HCT116 (cell line): ENCODE measurements around the gene TMEM204. TPM values are rescaled to one million over a fixed set of nuclear protein-coding genes. Genes with fewer than 3 reads are reported as not detected.

Experiments
- ATAC-seq: fragments of 200-7000 bp; cut with Tn5 transposase; 2 replicates; pipeline ENCODE4 v1.9.1; 2020; ENCODE audit warnings: mild to moderate bottlenecking, moderate library complexity
- BruUV-seq: library from RNA; stranded (reverse); fragments of 400-500 nt; replicated peaks from 2 replicates; lab custom pipeline; 2021; lab: Mats Ljungman, UMichigan
- CTCF ChIA-PET: fragments of 300-600 bp; sonication (Branson Sonifier 250); formaldehyde crosslinking; loops from one replicate; lab custom pipeline; 2021; ENCODE audit warnings: antibody characterized with exemption; lab: Charles Lee
- POLR2A ChIA-PET: fragments of 300-600, 350-600 bp; sonication (Branson Sonifier 250); formaldehyde crosslinking; loops from one replicate; lab custom pipeline; 2021; ENCODE audit warnings: antibody characterized with exemption; lab: Charles Lee
- RAD21 ChIA-PET, 2 experiments: fragments of 300-600 bp; sonication (Branson Sonifier 250); formaldehyde crosslinking; loops; one replicate each; lab custom pipeline; 2023; ENCODE audit warnings: low total read pairs in 2 of 2; ENCODE audit not compliant: uncharacterized antibody in 2 of 2, unreplicated experiment in 2 of 2, low non-redundant PET in 1 of 2; lab: Charles Lee
- DNase-seq: peaks from one replicate; pipeline ENCODE4 v3.0.0-alpha.2; 2010; ENCODE audit warnings: low read depth, low spot score
- H2AFZ ChIP-seq: fragments of 200-600 bp; shearing (Covaris generic), sonication (generic); 2 replicates; pipeline ENCODE4 v1.6.1; 2017; ENCODE audit warnings: low read depth, mixed run types, mixed read lengths, antibody characterized with exemption, low read length; ENCODE audit not compliant: poor library complexity, severe bottlenecking
- H3K27ac ChIP-seq: 2 replicates; pipeline ENCODE4 v1.5.1; 2012; ENCODE audit warnings: low read depth, low read length
- H3K27me3 ChIP-seq: fragments of 200-600 bp; sonication (generic); 2 replicates; pipeline ENCODE4 v1.6.1; 2016; ENCODE audit warnings: mixed run types, low read length, mixed read lengths; ENCODE audit not compliant: insufficient read depth
- H3K36me3 ChIP-seq, 2 experiments: fragments of 200-500 bp in 1 of 2; fragments of 200-600 bp in 1 of 2; sonication (Bioruptor generic) in 1 of 2; sonication (generic) in 1 of 2; 2 replicates each; pipeline versions ENCODE4 v1.5.1 to v1.6.1; 2014 to 2016; ENCODE audit warnings: low read length in 2 of 2, inconsistent platforms in 1 of 2, mixed read lengths in 1 of 2, mixed run types in 1 of 2; ENCODE audit not compliant: insufficient read depth in 2 of 2, control insufficient read depth in 1 of 2
- H3K4me1 ChIP-seq, 2 experiments: fragments of 200-600 bp in 1 of 2; sonication (generic) in 1 of 2; 2 replicates each; pipeline versions ENCODE4 v1.5.1 to v1.6.1; 2012 to 2017; ENCODE audit warnings: low read length in 2 of 2, inconsistent platforms in 1 of 2, mild to moderate bottlenecking in 1 of 2, mixed read lengths in 1 of 2, mixed run types in 1 of 2, moderate library complexity in 1 of 2; ENCODE audit not compliant: insufficient read depth in 2 of 2, control insufficient read depth in 1 of 2
- H3K4me2 ChIP-seq: fragments of 200-600 bp; sonication (generic); 2 replicates; pipeline ENCODE4 v1.6.1; 2017; ENCODE audit warnings: mixed run types, low read length, mixed read lengths
- H3K4me3 ChIP-seq, 2 experiments: fragments of 200-600 bp in 1 of 2; sonication (generic) in 1 of 2; replicated peaks in 1 of 2; 2 replicates each; pipeline ENCODE4 v1.5.1; 2011 to 2016; ENCODE audit warnings: low read length in 2 of 2, control low read depth in 1 of 2, low read depth in 1 of 2, mild to moderate bottlenecking in 1 of 2, mixed read lengths in 1 of 2, mixed run types in 1 of 2
- H3K79me2 ChIP-seq: fragments of 200-600 bp; sonication (generic); 2 replicates; pipeline ENCODE4 v1.6.1; 2017; ENCODE audit warnings: mild to moderate bottlenecking, mixed run types, low read length, moderate library complexity, mixed read lengths; ENCODE audit not compliant: insufficient read depth
- H3K9ac ChIP-seq: fragments of 200-600 bp; sonication (generic); 2 replicates; pipeline ENCODE4 v1.6.1; 2016; ENCODE audit warnings: low read length, mixed read lengths
- H3K9me2 ChIP-seq: fragments of 200-600 bp; sonication (generic), shearing (Covaris generic); 2 replicates; pipeline ENCODE4 v1.6.1; 2017; ENCODE audit warnings: mixed run types, mild to moderate bottlenecking, moderate library complexity; ENCODE audit not compliant: insufficient read depth
- H3K9me3 ChIP-seq, 2 experiments: fragments of 200-500 bp in 1 of 2; fragments of 200-600 bp in 1 of 2; sonication (Bioruptor generic) in 1 of 2; sonication (generic) in 1 of 2; 2 replicates each; pipeline ENCODE4 v1.6.1; 2014 to 2017; ENCODE audit warnings: low read length in 2 of 2, mixed read lengths in 2 of 2, inconsistent platforms in 1 of 2, low read depth in 1 of 2, mild to moderate bottlenecking in 1 of 2, mixed run types in 1 of 2, moderate library complexity in 1 of 2; ENCODE audit not compliant: control insufficient read depth in 1 of 2, insufficient read depth in 1 of 2
- H4K20me1 ChIP-seq: fragments of 200-600 bp; sonication (generic), shearing (Covaris generic); 2 replicates; pipeline ENCODE4 v1.6.1; 2017; ENCODE audit warnings: mixed run types, mild to moderate bottlenecking, moderate library complexity; ENCODE audit not compliant: insufficient read depth
- CBX3 ChIP-seq: IDR thresholded peaks from 2 replicates; pipeline ENCODE4 v1.6.1; 2012; ENCODE audit warnings: low read depth
- EGR1 ChIP-seq: IDR thresholded peaks from 2 replicates; pipeline ENCODE4 v1.6.1; 2012; ENCODE audit warnings: low read depth
- ELF1 ChIP-seq: IDR thresholded peaks from 2 replicates; pipeline ENCODE4 v1.6.1; 2012; ENCODE audit warnings: low read depth, borderline replicate concordance
- EZH2 ChIP-seq: fragments of 200-600 bp; sonication (generic); IDR thresholded peaks from 2 replicates; pipeline ENCODE4 v1.6.1; 2017; ENCODE audit warnings: antibody characterized with exemption, mixed run types
- EZH2phosphoT487 ChIP-seq: fragments of 200-600 bp; IDR thresholded peaks from 2 replicates; pipeline ENCODE4 v1.6.1; 2018; ENCODE audit warnings: antibody characterized with exemption, borderline replicate concordance
- FOSL1 ChIP-seq: IDR thresholded peaks from 2 replicates; pipeline ENCODE4 v1.6.1; 2012; ENCODE audit warnings: low read depth
- JUND ChIP-seq: IDR thresholded peaks from 2 replicates; pipeline ENCODE4 v1.6.1; 2012
- POLR2A ChIP-seq: IDR thresholded peaks from 2 replicates; pipeline ENCODE4 v1.7.0; 2011; ENCODE audit warnings: borderline replicate concordance; ENCODE audit not compliant: insufficient read depth, insufficient read length; ENCODE audit errors: extremely low read depth
- RAD21 ChIP-seq: IDR thresholded peaks from 2 replicates; pipeline ENCODE4 v1.6.1; 2012; ENCODE audit warnings: low read depth, mild to moderate bottlenecking
- SIN3A ChIP-seq: IDR thresholded peaks from 2 replicates; pipeline ENCODE4 v1.6.1; 2012; ENCODE audit warnings: low read depth
- SRF ChIP-seq: IDR thresholded peaks from 2 replicates; pipeline ENCODE4 v1.6.1; 2012; ENCODE audit warnings: low read depth
- TCF7L2 ChIP-seq: IDR thresholded peaks from 2 replicates; pipeline ENCODE4 v1.7.0; 2011; ENCODE audit warnings: borderline replicate concordance, inconsistent platforms; ENCODE audit not compliant: insufficient read depth, insufficient read length; ENCODE audit errors: extremely low read depth
- YY1 ChIP-seq: IDR thresholded peaks from 2 replicates; pipeline ENCODE4 v1.6.1; 2011; ENCODE audit warnings: low read length, low read depth, moderate library complexity, mild to moderate bottlenecking; ENCODE audit not compliant: insufficient replicate concordance; ENCODE audit errors: extremely low read depth
- ZNF274 ChIP-seq: fragments of 200-500 bp; sonication (Bioruptor generic); IDR thresholded peaks from 2 replicates; pipeline ENCODE4 v1.6.1; 2014; ENCODE audit warnings: mild to moderate bottlenecking, low read depth, low read length, inconsistent platforms
- intact Hi-C: fragments of 100-400 bp; cut with micrococcal nuclease; formaldehyde crosslinking; loops from 2 replicates; pipeline ENCODE4 v1.10.0; 2022
- total RNA-seq: library from RNA; stranded (reverse); gene quantifications from one replicate; pipeline ENCODE4 v1.2.1, GENCODE V29; 2021; ENCODE audit not compliant: unreplicated experiment
- TF ChIP-seq, protein P1 (sequence below), 3 experiments: fragments of 200-600 bp in 1 of 3; sonication (generic) in 1 of 3; IDR thresholded peaks in 2 of 3; conservative IDR thresholded peaks in 1 of 3; 2 replicates each; pipeline ENCODE4 v1.5.1; 2012 to 2017; ENCODE audit warnings: low read depth in 2 of 3, low read length in 2 of 3, antibody characterized with exemption in 1 of 3, borderline replicate concordance in 1 of 3, control low read depth in 1 of 3, mild to moderate bottlenecking in 1 of 3, mixed read lengths in 1 of 3, mixed run types in 1 of 3, moderate library complexity in 1 of 3; ENCODE audit not compliant: insufficient read depth in 1 of 3
- TF ChIP-seq, protein P2 (sequence below): IDR thresholded peaks from 2 replicates; pipeline ENCODE4 v1.6.1; 2011; ENCODE audit warnings: mild to moderate bottlenecking, low read length, moderate library complexity; ENCODE audit not compliant: insufficient replicate concordance; ENCODE audit errors: extremely low read depth
- TF ChIP-seq, protein P3 (sequence below): IDR thresholded peaks from 2 replicates; pipeline ENCODE4 v1.6.1; 2012
- TF ChIP-seq, protein P4 (sequence below): IDR thresholded peaks from 2 replicates; pipeline ENCODE4 v1.6.1; 2012

TMEM204 gene
- total RNA-seq, 1 experiment from 2014 or later, result 0.22 TPM

DNA sequence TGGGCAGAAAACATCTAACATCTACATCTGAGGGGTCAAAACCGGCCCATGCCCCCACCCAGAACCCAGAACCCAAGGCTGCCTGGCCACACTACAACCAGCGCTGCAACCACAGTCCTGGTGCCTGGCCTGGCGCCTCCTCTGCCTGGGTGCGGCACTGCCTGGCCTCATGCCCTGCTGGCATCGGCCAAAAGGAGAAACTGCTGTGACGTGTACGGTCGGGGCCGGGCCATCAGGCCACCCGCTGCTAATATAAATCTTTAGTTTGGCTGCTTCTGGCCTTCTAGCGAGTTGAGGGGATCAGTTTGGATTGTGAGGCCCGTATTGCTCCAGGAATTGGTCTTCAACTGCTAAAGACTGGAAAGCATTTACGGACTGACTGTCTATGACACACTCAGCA is 22.8 kb downstream of the TMEM204 start:
- Histone ChIP-seq H3K4me2 (no peak overlapping the region), H2AFZ (no peak overlapping the region), H3K9ac (no peak overlapping the region), H3K79me2 (no peaks in the 10 kb centered on the region), H3K27me3 (no peaks in the 10 kb centered on the region), H3K9me2 (no peaks in the 10 kb centered on the region), H4K20me1 (no peaks in the 10 kb centered on the region)
- DNase-seq, result no peak
- CTCF ChIA-PET, result no interaction called here
- POLR2A ChIA-PET, result no interaction called here
- no TSS peak for BruUV-seq
- TF ChIP-seq EZH2phosphoT487 (no peak), SRF (no peak), ZNF274 (no peak), EGR1 (no peak), SIN3A (no peak), FOSL1 (no peak), RAD21 (no peak), POLR2A (no peak), TCF7L2 (no peak), EZH2 (no peak), JUND (no peak), CBX3 (no peak), YY1 (no peak), ELF1 (no peak)
- TF ChIP-seq, protein P1, sequence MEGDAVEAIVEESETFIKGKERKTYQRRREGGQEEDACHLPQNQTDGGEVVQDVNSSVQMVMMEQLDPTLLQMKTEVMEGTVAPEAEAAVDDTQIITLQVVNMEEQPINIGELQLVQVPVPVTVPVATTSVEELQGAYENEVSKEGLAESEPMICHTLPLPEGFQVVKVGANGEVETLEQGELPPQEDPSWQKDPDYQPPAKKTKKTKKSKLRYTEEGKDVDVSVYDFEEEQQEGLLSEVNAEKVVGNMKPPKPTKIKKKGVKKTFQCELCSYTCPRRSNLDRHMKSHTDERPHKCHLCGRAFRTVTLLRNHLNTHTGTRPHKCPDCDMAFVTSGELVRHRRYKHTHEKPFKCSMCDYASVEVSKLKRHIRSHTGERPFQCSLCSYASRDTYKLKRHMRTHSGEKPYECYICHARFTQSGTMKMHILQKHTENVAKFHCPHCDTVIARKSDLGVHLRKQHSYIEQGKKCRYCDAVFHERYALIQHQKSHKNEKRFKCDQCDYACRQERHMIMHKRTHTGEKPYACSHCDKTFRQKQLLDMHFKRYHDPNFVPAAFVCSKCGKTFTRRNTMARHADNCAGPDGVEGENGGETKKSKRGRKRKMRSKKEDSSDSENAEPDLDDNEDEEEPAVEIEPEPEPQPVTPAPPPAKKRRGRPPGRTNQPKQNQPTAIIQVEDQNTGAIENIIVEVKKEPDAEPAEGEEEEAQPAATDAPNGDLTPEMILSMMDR (IDR thresholded peaks at IDR 0.05 in 2 of 3, conservative IDR thresholded peaks at IDR 0.05 in 1 of 3; ENCODE audit: borderline replicate concordance in 1 of 3, insufficient read depth in 1 of 3, low read depth in 2 of 3, low read length in 2 of 3), result no peak
- TF ChIP-seq, protein P2, sequence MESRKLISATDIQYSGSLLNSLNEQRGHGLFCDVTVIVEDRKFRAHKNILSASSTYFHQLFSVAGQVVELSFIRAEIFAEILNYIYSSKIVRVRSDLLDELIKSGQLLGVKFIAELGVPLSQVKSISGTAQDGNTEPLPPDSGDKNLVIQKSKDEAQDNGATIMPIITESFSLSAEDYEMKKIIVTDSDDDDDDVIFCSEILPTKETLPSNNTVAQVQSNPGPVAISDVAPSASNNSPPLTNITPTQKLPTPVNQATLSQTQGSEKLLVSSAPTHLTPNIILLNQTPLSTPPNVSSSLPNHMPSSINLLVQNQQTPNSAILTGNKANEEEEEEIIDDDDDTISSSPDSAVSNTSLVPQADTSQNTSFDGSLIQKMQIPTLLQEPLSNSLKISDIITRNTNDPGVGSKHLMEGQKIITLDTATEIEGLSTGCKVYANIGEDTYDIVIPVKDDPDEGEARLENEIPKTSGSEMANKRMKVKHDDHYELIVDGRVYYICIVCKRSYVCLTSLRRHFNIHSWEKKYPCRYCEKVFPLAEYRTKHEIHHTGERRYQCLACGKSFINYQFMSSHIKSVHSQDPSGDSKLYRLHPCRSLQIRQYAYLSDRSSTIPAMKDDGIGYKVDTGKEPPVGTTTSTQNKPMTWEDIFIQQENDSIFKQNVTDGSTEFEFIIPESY, result no peak
- TF ChIP-seq, protein P3, sequence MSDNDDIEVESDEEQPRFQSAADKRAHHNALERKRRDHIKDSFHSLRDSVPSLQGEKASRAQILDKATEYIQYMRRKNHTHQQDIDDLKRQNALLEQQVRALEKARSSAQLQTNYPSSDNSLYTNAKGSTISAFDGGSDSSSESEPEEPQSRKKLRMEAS, result no peak
- TF ChIP-seq, protein P4, sequence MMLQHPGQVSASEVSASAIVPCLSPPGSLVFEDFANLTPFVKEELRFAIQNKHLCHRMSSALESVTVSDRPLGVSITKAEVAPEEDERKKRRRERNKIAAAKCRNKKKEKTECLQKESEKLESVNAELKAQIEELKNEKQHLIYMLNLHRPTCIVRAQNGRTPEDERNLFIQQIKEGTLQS, result no peak
- TF ChIP-seq, all 23 proteins: peak for 0
- Histone ChIP-seq H3K9me3 (no peaks in the 10 kb centered on the region), H3K4me3 (no peak overlapping the region), H3K4me1 (no peaks in the 10 kb centered on the region), H3K36me3 (peaks cover 0 to 2% of the 10 kb centered on the region in 2 experiments; a peak in 3 of 4 replicates), H3K27ac (no peak overlapping the region)
- RAD21 ChIA-PET, result no interaction called here
- no peak for ATAC-seq
- intact Hi-C loops, result no loop called here
